ENCODE measurements around the gene SELENOP.

Gene SELENOP

GRCh38 chr5:42828671-42829070 is 17.0 kb upstream of the SELENOP start:
- TF ChIP-seq CTCF (IDR thresholded peaks at IDR 0.05; ENCODE audit: insufficient read depth, low read length, poor library complexity, severe bottlenecking) (no peak), EZH2phosphoT487 (conservative IDR thresholded peaks at IDR 0.05; ENCODE audit: low read length) (no peak)
- no peaks in the 10 kb centered on the region for H3K36me3 ChIP-seq (ENCODE audit: low read length)
- H3K9me3 ChIP-seq (ENCODE audit: insufficient read depth, low read length): no peaks in the 10 kb centered on the region
- H2AFZ ChIP-seq (ENCODE audit: low read depth, low read length, severe bottlenecking): no peak overlapping the region
- H3K79me2 ChIP-seq (ENCODE audit: insufficient read depth, low read length): no peaks in the 10 kb centered on the region
- H3K27me3 ChIP-seq (ENCODE audit: low read length): no peaks in the 10 kb centered on the region
- no peaks in the 10 kb centered on the region for H4K20me1 ChIP-seq (ENCODE audit: low read depth, low read length)
- H3K27ac ChIP-seq (ENCODE audit: low read depth, low read length): no peak overlapping the region
- H3F3A ChIP-seq (ENCODE audit: insufficient read depth): no peaks in the 10 kb centered on the region
- no peak overlapping the region for H3K4me2 ChIP-seq (ENCODE audit: low read depth, low read length, poor library complexity, severe bottlenecking)
- no peaks in the 10 kb centered on the region for H3K9me2 ChIP-seq (replicated peaks; ENCODE audit: insufficient read depth, low read length)
- no peak overlapping the region for H3K9ac ChIP-seq (ENCODE audit: low read length)
- no peak overlapping the region for H3K4me3 ChIP-seq (ENCODE audit: insufficient read depth, low read length, poor library complexity, severe bottlenecking)

GRCh38 chr5:42826757-42827515 is 15.2 kb upstream of the SELENOP start:
- no peaks in the 10 kb centered on the region for H3K36me3 ChIP-seq (ENCODE audit: low read length)
- H2AFZ ChIP-seq (ENCODE audit: low read depth, low read length, severe bottlenecking): no peak overlapping the region
- H3K79me2 ChIP-seq (ENCODE audit: insufficient read depth, low read length): no peaks in the 10 kb centered on the region
- H3K4me2 ChIP-seq (ENCODE audit: low read depth, low read length, poor library complexity, severe bottlenecking): no peak overlapping the region
- no peaks in the 10 kb centered on the region for H3K9me2 ChIP-seq (replicated peaks; ENCODE audit: insufficient read depth, low read length)
- no peak overlapping the region for H3K27ac ChIP-seq (ENCODE audit: low read depth, low read length)
- no peak overlapping the region for H3K4me3 ChIP-seq (ENCODE audit: insufficient read depth, low read length, poor library complexity, severe bottlenecking)
- H3K9me3 ChIP-seq (ENCODE audit: insufficient read depth, low read length): no peaks in the 10 kb centered on the region
- H3K27me3 ChIP-seq (ENCODE audit: low read length): no peaks in the 10 kb centered on the region
- H3K9ac ChIP-seq (ENCODE audit: low read length): no peak overlapping the region
- no peaks in the 10 kb centered on the region for H3F3A ChIP-seq (ENCODE audit: insufficient read depth)
- H4K20me1 ChIP-seq (ENCODE audit: low read depth, low read length): no peaks in the 10 kb centered on the region
- TF ChIP-seq CTCF (IDR thresholded peaks at IDR 0.05; ENCODE audit: insufficient read depth, low read length, poor library complexity, severe bottlenecking) (no peak), EZH2phosphoT487 (conservative IDR thresholded peaks at IDR 0.05; ENCODE audit: low read length) (no peak)

- Histone ChIP-seq H3K4me3 (ENCODE audit: insufficient read depth, low read length, poor library complexity, severe bottlenecking) (no peak overlapping the region), H3K36me3 (ENCODE audit: low read length) (no peaks in the 10 kb centered on the region), H3K9ac (ENCODE audit: low read length) (no peak overlapping the region), H3F3A (ENCODE audit: insufficient read depth) (no peaks in the 10 kb centered on the region), H2AFZ (ENCODE audit: low read depth, low read length, severe bottlenecking) (no peak overlapping the region), H3K27me3 (ENCODE audit: low read length) (no peaks in the 10 kb centered on the region), H4K20me1 (ENCODE audit: low read depth, low read length) (no peaks in the 10 kb centered on the region), H3K79me2 (ENCODE audit: insufficient read depth, low read length) (no peaks in the 10 kb centered on the region), H3K9me3 (ENCODE audit: insufficient read depth, low read length) (no peaks in the 10 kb centered on the region), H3K27ac (ENCODE audit: low read depth, low read length) (no peak overlapping the region), H3K4me2 (ENCODE audit: low read depth, low read length, poor library complexity, severe bottlenecking) (no peak overlapping the region), H3K9me2 (replicated peaks; ENCODE audit: insufficient read depth, low read length) (no peaks in the 10 kb centered on the region)
- TF ChIP-seq CTCF (IDR thresholded peaks at IDR 0.05; ENCODE audit: insufficient read depth, low read length, poor library complexity, severe bottlenecking) (no peak), EZH2phosphoT487 (conservative IDR thresholded peaks at IDR 0.05; ENCODE audit: low read length) (no peak)
These were observed 13.9 kb upstream of the SELENOP start for GRCh38 chr5:42825422-42826148.

Data from SU-DHL-6 (cell line).